Stimulated activated CD4-positive, alpha-beta T cell treated with anti-CD3 and anti-CD28 coated beads, Interleukin-15, amount 100 ng/mL, for 48 hours (primary cell): ENCODE results near the gene LUC7L2.
"Not testable (repeated sequence)": the region's sequence is repeated elsewhere in the genome, so short reads cannot be mapped to it uniquely, and the experiment has no call there.

Experiments
- DNase-seq, 2 donors: peaks; one replicate each; pipeline ENCODE4 v3.0.0-alpha.2; 2020; ENCODE audit warnings: low read depth in 2 of 2

LUC7L2 gene

GRCh38 chr7:139357729-139358506 is 1.8 kb upstream of the LUC7L2 start:
- not testable (repeated sequence) for DNase-seq

DNA sequence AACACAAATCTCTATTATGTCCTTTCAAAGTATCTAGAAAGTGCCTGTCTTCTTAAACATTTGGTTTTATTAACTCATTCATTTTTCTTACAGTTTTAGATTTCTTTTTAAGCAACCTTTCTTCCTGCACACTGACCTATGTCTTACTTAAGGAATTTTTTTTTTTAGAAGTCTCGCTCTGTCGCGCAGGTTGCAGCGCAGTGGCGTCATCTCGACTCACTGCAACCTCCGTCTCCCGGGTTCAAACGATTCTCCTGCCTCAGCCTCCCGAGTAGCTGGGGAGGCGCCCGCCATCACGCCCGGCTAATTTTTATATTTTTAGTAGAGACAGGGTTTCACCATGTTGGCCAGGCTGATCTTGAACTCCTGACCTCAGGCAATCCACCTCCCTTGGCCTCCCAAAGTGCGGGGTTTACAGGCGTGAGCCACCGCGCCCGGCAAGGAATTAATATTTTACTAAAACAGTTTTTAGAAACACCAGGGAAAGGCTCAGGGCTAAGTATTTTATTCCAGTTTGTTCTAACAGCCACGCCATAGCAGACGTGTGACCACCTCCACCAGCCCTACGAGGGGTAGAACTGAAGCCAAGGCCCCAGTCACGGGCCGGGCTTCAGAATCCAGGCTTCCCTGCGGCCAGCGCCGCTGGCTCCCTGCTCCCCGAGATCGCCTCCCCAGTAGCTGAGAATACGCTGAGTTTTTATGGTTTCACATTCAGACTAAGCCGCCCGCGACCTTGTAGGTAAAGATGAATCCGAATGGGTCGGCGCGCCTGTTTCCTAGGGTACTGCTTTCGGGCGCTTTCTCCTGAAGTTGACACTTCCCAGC is 941 bp upstream of the LUC7L2 start:
- peak; percentile 36 to 37 for DNase-seq

DNA sequence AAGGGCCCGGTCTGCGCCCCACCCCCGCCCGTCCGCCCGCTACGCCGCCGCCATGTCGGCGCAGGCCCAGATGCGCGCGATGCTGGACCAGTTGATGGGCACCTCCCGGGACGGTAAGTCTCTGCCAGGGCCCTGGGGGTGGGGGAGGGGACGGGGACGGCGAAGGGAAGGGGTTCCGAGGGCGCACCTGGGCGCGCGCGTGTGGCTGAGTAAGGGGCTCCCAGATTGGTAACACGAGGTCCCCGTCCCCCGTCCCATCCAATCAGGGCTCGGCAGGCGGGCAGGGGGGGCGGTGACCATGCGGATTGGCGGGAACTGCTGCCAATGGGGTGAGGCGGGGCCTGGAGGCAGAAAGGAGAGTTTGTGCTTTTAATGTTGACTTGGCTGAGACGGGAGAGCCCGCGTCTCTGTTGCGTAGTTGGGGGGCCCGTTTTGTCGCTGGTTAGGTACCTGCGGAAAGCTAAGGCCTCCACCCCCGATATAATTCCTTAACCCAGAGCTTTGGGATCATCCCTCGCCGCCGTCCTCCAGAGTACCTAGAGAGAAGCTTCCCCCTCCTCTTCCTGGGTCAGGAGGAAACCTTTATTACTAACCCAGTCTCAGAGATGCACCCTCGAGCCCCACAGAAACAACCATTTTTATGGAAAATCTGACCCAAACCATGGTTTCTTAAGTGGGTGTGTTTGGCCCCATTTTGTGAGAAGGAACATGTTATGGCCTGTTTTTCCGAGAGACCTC is 685 bp downstream of the LUC7L2 start:
- peak; percentile 98 for DNase-seq

- DNase-seq, result no peak
These were observed 1.2 kb downstream of the LUC7L2 start for GRCh38 chr7:139360948-139361307.

DNA sequence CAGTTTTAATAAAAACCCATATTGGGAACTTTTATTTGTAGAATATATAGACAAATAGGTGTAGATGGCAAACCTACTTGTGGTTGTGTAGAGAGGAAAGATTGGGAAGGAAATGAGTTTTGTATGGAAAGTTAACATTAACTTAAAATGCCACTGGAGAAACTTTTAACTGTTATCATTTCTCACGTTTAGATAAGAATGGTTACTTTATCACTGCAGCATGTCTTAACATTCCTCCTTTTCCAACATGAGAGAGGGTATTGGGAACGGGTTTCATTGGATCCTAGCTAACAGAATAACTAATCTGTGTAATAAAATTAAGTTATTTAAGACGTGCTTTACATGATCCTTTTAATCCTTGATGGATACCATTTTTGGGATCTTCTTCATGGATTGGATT is 1.8 kb downstream of the LUC7L2 start:
- no peak for DNase-seq

DNA sequence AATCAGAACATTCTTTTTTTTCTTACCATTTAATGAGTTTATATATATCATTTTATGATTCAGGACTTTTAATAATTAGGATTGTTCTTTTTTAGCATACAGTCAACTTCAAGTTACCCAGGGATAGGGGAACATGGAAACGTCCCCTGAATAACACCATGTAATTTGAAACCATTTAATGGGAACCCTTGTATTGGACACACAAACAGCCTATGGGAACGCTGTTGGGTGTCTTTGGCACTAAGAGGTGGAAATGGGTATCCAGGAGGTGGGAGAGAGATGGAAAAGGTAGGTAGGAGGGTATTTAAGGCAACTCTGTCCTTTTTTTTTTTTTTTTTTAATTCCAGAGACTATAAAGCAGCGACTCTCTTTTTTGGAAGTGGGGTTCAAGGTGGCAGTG is 2.6 kb downstream of the LUC7L2 start:
- DNase-seq, result no peak

- DNase-seq, result no peak
These were observed 3.3 kb downstream of the LUC7L2 start for GRCh38 chr7:139362981-139363380.

- DNase-seq, result no peak
These were observed 5.6 kb downstream of the LUC7L2 start for GRCh38 chr7:139365336-139365735.

DNA sequence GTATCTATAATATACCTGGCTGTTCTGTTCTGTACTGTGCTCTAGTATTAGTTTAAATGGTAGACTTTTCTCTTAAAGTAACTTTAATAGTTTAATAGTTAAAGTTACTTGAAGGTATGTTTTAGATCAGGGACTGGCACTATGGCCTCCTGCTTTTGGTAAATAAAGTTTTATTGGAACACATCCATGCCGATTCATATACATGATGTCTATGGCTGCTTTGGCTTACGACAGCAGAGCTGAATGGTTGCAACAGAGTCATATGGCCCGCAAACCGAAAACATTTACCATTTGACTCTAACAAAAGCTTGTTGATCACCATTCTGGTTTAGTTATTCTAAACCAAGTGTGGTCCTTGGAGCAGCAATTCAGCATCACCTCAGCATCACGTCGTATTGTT is 6.7 kb downstream of the LUC7L2 start:
- no peak for DNase-seq

DNA sequence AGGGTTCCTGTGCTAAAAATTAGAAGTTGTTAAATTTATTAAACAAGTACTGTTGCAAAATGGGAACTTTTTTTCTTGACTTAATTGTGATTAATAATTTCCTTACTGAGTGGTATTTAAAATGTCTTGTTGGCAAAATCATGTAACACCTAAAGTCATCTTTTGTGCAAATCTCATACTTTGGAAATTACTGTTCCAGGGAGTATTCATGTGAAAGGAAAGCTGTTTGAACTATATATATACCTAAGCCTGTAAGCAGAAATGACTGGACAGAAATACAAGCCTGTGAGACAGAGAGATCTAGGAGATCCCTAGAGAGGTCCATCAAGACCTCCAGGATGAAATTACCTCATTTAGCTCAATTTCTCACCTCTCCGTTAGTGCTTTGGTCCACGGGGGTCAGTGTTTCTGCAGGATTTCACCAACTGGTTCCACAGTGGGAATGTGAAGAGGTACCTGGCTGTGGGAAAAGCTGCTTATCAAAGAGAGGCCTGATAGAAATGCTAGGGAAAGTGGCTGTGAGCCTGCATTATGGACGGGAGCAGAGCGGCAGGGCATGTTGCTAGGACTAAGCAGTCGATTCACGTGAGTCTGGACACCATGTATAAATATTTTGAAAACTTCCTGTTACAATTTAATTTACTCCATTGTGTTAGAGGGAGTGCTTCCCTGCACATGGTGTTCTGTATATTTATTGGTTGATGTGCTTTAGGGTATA is 7.9 kb downstream of the LUC7L2 start:
- no peak for DNase-seq

DNA sequence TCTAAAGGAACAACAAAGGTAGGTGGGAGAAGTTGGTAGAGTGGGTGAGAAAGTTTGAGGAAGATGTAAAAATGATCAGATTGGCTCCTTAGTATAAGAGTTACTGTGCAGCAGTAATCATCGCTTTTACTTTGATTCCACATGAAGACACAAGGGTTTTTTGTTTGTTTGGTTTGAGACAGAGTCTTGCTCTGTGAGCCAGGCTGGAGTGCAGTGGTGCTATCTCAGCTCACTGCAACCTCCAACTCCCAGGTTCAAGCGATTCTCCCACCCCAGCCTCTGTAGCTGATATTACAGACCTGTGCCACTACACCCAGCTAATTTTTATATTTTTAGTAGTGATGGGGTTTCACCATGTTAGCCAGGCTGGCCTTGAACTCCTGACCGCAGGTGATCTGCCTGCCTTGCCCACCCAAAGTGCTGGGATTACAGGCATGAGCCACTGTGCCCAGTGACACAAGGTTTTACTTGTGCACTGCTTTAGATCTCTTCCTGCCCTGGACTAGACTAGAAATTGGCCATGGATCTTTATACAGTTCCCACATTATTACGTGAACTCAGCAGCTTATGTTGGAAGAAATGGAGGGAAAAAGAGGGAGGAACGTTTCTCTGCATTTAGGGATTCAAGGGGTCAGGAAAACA is 10.7 kb downstream of the LUC7L2 start:
- no peak for DNase-seq

- no peak for DNase-seq
These were observed 11.2 kb downstream of the LUC7L2 start for GRCh38 chr7:139370943-139371313.

DNA sequence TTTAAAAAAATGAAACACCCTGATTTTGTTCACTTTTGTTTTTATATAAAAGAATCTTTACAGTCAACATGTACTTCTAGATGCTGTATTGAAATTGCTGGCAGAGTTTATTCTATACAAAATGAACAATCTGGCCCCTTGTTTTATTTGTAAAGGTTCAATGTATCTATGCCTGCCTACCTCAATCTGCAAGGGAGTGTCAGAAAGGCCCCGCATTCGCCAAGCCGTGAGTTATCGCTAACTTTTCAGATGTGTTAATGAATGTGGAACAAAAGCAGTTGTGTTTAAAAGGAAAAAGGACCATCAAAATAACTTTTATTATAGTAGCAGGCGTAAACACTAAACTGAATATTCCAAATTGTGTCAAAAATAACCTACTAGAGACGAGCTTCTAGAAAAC is 14.6 kb downstream of the LUC7L2 start:
- DNase-seq, result no peak

- no peak for DNase-seq
These were observed 22.7 kb downstream of the LUC7L2 start for GRCh38 chr7:139382439-139382838.

- no peak for DNase-seq
These were observed 24.9 kb downstream of the LUC7L2 start for GRCh38 chr7:139384611-139385010.

GRCh38 chr7:139387594-139387993 is 27.9 kb downstream of the LUC7L2 start:
- no peak for DNase-seq

GRCh38 chr7:139389091-139389490 is 29.4 kb downstream of the LUC7L2 start:
- no peak for DNase-seq

DNA sequence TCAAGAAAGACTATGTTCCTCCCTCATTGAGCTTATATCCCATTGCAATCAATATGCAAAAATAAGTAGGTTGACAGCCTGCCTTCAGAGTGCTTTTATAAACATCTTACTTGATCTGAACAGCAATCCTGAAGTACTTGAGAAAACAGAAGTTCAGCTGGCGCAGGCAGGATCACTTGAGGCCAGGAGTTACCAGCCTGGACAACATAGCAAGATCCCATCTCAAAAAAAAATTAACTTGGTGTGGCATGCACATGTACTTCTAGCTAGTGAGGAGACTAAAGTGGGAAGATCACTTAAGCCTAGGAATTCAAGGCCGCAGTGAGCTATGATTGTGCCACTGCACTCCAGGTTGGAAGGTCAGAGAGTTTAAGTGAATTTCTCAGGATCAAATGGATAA is 30.1 kb downstream of the LUC7L2 start:
- DNase-seq, result no peak

DNA sequence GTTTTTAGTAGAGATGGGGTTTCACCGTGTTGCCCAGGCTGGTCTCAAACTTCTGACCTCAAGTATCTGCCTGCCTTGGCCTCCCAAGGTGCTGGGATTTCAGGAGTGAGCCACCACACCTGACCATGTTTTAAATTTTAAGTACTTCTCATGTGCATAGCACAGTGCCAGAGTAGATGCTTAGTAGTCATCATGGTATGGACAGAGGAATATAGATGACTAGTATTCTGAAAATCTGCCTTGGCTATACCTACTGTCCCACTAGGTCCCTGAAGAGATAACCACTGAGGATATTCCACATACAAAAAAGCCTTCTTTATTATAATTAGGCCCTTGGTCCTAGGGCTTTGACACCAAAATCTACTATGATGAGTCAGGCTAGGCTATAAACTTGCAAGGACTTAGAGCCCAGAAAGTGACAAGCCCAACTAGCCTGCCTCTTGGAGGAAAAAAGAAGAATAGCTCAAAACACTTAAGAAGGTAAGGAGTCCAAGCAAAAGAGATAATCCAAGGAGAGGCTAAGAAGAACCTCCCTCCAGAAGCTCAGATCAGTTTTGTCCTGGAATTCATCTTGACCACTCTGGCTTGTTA is 34.0 kb downstream of the LUC7L2 start:
- DNase-seq, result no peak

GRCh38 chr7:139394540-139394939 is 34.8 kb downstream of the LUC7L2 start:
- no peak for DNase-seq

DNA sequence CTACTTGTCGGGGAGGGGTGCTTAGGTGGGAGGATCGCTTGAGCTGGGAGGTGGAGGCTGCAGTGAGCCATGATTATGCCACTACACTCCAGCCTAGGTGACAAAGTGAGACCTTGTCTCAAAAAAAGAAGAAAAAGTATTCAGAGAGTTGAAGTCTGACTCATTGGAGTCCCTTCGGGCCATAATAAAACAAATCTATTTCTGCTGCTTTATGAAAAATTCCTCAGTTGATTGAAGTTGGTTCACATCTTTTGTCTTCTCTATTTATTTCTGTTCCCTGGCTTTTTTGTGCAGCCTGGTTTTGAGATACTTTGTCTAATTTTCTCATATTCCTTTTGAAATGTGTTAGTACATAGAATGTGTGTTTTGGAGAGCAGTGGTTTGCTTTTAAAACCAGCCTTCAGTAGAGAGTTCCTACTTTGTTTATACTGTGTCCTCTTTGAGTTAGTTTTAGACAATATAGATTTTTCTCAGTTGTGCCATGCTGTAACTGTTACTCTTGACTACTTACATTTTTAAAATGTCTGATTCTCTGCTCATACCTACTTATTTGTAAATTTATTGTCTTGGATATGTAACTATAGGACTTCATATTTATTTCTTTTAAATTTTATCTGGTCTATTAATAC is 36.7 kb downstream of the LUC7L2 start:
- DNase-seq, result no peak
